ENCODE measurements around the gene AVPR1A.

The AVPR1A gene

DNA sequence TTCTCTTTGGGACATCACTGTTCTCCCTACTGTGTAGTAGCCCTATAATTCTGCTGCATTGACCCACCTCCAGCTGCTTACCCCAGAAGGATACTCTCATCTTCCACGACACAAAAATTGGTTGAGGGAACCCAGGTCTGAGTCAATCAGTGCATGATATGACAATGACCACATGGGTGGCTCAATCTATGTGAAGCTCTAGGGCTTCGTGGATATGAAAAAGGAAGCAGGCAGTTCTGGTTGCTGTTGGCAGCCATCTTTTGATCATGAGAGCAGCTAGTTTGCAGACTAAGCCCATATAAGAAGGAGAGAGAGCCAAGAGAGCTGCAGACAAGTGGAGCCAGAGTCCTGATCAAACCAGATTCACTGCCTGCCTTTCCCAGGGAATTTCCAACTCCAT is 57.9 kb downstream of the AVPR1A start:
- no peak for DNase-seq
